Endothelial cell of hepatic sinusoid (primary cell): ENCODE data around the gene PDLIM5.

Source experiments
- in situ Hi-C: cut with HindIII; loops from 2 replicates; pipeline ENCODE4 v1.10.0; 2017; ENCODE audit warnings: low sequenced_read_pairs

PDLIM5 gene

DNA sequence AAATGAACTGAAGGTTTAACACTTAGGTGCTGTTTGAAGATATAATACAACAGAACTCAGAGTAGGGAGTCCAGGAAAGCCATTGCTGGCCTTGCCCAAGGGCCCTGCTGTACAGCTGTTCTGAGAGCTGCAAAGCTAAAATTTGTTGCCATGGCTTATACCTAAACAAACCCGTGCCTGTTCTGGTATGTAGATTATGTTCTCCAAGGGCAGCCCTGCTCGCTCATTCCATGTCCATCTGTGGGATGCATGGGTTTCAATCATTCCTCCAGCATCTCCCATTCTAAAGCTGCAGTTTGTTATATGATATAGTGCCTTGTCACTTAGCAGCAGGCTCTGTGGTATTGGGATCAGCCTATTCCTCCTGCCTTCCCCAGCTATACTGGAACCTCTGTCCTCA lies 225.2 kb downstream of the PDLIM5 start:
- in situ Hi-C loops = no loop called here

- in situ Hi-C loops = no loop called here
These were observed 227.2 kb downstream of the PDLIM5 start for GRCh38 chr4:94678896-94679295.

DNA sequence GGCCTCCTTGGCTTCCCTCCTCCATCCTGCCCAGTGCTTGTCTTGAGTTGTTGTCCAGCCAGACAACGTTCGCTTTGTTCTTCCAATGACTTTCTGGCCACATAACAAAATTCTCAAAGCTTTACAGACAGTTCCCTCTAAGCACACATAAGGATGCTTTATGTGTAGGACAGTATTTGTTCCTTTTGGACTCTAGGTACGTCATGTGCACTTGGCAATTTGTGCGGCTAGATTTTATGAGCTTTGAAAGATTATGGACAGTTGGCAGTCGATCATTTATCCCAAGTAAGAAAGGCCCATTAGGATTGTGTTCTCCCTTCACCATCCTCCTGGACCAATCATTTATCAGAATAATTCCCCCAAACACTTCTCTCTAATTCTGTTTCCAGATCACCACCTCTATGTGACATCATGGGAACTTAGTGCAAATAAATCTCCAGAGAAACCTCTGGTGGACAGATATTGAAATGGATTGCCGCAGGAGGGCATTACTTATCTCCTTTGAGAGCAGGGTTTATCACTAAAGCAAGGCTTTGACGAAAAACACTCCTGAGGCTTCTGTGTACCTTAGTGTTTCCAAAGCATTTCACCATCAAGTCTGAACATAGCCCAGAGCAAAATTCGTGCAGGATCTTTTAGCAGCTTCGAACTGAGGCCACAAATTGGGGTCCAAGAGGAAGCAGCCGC lies 228.6 kb downstream of the PDLIM5 start:
- in situ Hi-C loops = no loop called here

DNA sequence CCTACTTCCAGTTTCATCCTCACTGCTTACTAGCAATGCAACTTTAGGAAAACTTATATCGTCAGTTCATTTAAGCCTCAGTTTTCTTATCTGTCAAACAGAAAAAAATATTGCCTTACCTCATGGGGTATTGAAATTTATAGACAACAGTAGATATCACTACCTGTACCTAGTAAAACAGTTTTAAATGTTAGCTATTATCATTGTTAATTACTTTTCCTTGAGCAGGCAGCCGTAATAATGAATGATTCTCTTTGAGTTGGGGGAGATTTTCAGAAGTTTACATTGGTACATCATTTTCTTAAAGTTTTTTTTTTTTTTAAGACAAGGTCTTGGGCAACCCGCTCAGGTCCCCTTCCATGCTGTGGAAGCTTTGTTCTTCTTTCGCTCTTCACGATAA lies 234.3 kb downstream of the PDLIM5 start:
- in situ Hi-C loops = no loop called here

DNA sequence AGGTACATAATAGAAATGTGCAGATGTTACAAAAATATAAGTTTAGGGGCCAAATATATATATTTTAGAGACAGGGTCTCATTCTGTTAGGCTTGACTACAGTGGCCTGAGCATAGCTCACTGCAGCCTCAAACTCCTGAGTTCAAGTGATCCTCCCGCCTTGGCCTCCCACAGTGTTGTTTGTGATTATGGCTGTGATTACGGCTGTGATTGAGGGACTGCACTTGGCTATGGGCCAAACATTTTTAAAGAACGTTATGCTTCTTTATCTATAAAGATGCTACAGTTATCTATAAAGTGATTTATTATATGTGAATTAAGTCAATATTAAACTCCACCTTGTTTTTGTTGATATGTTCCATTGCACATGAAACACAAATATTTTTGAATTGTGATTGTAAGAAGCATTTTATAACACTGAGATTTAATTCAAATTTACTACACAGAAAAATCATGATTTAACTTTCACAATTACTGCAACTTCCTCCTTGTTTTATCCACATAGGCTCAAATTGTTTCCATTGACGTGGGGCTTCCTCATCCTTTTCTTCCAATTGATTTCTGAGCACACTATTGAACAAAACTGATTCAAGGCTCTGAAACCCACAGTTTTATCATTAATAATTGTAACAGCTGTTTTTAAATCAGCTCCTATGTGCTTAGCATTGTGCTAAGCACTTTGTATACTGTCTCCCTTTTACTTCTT lies 237.6 kb downstream of the PDLIM5 start:
- in situ Hi-C loops = no loop called here

GRCh38 chr4:94690851-94691254 lies 239.1 kb downstream of the PDLIM5 start:
- in situ Hi-C loops = no loop called here

DNA sequence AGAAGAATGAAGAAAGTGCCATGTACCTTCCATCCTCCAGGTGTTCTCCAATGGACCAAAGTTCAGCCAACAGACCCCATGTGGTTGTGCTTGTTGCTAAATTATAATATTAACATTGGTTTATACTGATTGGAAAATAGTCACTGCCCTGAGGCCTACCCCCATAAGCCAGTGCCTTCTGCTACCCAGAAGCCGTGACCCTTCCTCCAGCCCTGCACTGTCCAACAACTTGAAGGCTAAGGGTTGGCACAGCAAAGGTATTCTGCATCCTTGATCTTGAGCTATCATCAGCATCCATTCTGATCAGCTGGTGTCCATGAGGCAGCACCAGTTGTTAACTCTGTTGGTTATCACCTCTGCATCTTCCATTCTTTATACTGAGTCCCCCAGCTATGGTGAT lies 239.8 kb downstream of the PDLIM5 start:
- in situ Hi-C loops = no loop called here

DNA sequence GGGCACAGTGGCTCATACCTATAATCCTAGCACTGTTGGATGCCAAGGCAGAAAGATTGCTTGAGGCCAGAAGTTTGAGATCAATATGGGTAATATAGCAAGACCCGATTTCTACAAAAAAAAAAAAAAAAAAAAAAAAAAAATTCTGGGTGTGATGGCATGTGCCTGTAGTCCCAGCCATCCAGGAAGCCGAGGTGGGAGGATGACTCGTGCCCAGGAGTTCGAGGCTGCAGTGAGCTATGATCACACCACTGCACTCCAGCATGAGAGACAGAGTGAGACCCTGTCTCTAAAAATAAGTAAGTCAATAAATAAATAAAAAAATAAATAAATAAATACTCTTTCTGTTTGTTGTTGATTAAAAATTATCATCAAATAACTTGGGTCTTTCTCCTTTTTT lies 243.6 kb downstream of the PDLIM5 start:
- in situ Hi-C loops = no loop called here

DNA sequence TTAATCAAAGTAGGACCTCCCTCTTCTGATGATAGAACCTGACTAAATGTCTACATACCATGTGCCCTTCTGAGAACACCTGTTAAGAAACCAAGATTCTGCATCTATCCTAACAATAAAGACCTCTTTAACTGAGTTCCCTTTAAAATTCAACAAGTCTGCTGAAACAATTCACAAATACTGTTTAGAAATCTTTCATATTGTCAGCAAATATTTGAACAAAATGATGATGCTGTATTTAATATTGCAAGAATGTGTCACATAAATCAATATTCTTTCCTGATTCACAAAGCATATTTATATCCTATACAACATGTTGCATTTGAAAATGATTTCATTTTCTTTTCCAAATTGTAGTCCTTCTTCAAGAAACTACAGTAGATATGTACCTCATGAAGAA lies 246.4 kb downstream of the PDLIM5 start:
- in situ Hi-C loops = no loop called here

- in situ Hi-C loops = no loop called here
These were observed 248.6 kb downstream of the PDLIM5 start for GRCh38 chr4:94700298-94700697.

DNA sequence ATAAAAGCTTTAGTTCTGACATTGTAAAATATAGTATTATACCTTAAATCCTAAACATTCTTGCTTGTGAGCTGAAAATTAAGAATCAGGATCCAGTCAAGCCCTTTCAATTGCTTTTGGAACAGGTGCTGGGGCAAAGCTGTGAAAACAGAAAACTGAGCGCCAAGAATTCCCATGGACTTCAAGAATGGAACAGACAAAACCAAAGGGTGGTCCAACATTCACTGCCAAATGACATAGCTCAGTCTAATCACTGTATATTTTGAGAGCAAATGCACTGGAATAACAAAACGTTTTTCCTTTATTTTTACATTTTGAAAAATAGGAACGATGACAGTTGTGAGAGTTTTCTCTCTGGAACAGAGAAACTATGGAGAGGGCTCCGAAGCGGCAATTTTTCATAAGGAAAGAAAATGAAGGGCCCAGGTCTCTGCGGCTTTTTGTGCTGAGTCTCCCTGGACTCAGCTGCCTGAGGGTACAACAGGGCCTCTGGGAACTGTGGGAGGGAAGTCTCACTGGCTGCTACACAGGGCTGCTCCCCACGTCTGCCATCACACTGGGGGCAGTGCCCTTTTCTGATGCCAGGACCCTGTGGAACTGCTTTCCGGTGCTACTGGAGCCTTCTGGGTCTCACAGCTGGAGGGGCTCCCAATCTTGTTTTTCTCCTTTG lies 250.0 kb downstream of the PDLIM5 start:
- in situ Hi-C loops = no loop called here

DNA sequence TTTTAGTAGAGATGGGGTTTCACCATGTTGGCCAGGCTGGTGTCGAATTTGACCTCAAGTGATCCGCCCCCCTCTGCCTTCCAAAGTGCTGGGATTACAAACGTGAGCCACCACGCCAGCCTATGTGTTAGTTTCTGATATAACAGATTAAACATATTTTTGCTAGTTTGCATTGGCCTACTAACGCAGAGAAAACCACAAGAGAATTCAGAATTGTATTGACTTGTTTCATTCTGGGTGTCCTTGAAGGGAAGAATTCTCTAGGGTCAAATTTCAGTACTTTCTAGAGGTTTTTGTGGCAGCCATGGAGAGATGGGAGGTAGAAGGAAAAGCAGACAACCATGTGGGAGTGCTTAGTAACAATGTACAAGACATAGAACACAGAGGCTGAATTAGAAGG lies 259.9 kb downstream of the PDLIM5 start:
- in situ Hi-C loops = no loop called here

DNA sequence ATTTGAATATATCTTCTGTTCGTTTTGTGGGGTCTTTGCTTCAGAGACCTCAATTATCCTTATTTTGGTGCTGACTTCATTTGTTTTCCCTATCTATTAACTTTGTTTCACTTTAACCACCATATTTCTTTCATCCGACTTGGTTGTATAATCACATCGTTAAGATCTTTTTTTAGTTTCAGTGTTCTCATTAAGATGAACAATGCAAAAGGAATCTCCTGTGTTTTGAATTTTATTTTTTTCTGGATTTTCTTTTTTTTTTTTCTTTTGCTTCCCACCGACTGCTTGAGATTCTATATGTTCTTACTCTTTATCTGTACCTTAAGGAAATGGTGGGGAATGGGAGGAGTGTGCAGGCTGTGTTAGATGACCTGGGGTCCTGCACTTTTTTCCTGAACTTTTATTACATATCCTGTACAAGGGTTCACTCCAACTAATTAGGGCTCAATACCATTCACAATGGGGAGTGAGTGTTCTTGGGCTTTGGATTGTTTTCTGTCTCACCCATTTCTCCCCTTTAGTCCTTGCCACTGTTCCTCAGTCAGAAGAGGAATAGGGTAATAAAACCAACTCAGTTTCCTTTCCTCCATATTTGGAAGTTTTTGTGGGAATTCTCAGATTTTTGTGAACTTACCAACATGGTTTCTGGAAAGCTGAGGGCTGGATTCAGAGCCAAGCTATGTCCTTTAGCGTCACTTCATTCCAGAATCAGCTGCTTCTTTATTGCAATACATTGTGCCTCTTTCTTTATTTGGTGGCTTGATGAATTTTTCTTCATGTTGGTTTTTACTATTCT lies 262.8 kb downstream of the PDLIM5 start:
- in situ Hi-C loops = no loop called here

DNA sequence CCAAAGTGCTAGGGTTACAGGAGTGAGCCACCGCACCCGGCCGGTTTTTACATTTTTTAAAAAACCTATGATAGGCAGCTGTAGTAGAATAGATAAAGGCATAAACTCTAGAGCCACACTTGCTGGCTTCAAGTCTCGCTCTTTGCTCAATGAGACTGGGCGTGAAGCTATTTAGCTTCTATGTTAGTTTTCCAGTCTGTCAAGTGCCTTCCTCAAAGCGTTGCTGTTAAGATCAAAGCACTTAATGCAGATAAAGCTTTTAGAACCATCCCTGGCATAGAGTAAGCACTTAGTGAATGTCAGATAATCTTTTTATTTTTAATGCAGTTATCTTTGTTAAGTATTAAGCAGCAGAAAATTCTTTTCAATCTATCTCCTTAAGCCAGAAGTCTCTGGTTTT lies 264.0 kb downstream of the PDLIM5 start:
- in situ Hi-C loops = no loop called here
